WI38 (cell line): Measurements from ENCODE around the gene CACNA1B.

Experiments used
- H3K4me3 ChIP-seq: 2 replicates; pipeline ENCODE4 v1.5.1; 2011; ENCODE audit warnings: low read depth, mild to moderate bottlenecking, control low read depth, low read length
- TF ChIP-seq, protein P1 (sequence below): IDR thresholded peaks from 2 replicates; pipeline ENCODE4 v1.5.1; 2012; ENCODE audit warnings: low read depth, mild to moderate bottlenecking, control low read depth, low read length

Gene CACNA1B

DNA sequence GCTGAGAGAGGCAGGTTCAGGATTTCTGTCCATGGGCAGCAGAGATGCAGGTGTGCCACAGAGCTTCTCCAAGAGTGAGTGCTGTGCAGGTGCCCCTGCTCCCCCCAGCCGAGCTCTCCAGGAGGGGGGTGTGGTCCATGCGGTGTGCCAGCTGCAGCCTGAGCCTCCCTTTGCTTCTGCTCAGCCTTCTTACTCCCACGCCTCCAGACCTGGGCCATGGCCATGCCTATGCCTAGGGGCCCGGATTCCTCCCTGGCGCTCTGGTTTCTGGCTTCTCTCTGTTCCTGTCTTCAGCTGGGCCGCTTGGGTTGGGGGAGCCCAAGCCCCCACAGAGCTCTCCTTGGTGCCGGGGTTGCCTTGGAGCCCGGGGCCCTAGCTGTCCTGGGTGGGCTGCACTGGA lies 133.3 kb downstream of the CACNA1B start:
- TF ChIP-seq, protein P1, sequence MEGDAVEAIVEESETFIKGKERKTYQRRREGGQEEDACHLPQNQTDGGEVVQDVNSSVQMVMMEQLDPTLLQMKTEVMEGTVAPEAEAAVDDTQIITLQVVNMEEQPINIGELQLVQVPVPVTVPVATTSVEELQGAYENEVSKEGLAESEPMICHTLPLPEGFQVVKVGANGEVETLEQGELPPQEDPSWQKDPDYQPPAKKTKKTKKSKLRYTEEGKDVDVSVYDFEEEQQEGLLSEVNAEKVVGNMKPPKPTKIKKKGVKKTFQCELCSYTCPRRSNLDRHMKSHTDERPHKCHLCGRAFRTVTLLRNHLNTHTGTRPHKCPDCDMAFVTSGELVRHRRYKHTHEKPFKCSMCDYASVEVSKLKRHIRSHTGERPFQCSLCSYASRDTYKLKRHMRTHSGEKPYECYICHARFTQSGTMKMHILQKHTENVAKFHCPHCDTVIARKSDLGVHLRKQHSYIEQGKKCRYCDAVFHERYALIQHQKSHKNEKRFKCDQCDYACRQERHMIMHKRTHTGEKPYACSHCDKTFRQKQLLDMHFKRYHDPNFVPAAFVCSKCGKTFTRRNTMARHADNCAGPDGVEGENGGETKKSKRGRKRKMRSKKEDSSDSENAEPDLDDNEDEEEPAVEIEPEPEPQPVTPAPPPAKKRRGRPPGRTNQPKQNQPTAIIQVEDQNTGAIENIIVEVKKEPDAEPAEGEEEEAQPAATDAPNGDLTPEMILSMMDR = no peak
- H3K4me3 ChIP-seq = no peak overlapping the region

DNA sequence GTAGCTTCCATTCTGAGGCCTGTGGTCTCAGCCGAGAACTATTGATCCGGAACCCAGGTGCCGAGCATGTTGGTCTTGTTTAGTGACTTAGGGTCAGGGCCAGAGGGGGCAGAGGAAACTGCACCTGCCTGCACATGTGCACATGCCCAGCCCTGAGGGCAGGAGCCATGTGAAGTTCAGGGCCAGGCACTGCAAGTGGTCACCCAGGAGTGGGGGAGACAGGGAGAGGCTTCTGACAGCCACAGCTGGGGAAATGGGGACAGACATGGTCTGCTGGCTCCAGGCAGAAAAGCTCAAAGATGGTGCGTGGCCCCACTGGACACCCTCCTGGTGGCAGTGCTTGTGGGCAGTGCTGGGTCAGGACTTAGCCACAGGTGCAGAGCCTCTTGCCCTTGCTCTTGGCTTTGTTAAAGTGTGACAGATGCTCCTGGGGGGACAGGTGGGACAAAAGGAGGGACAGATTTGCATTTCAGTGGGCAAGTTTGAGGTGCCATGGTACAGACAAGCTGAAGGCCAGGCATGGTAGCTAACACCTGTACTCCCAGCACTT lies 134.4 kb downstream of the CACNA1B start:
- no peak overlapping the region for H3K4me3 ChIP-seq
- TF ChIP-seq, protein P1 = no peak

DNA sequence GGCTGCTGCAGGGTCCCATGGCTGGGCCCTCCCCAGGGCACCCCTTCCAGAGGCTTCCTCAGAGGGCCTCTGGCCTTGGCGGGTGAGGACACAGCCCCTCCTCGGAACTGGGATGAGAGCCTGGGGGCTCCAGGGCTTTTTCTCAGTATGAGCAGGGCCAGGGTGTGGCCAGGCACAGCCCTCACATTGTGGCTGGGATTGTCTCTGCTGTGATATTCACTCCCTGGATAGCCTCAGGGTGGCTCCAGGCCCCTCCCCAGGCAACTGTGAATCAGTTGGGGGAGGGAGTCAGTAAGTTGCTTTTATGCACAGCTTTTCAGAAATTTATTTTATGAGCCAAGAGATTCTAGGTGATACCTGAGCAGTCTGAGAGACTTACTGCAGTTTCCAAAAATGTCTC lies 135.7 kb downstream of the CACNA1B start:
- H3K4me3 ChIP-seq = no peak overlapping the region
- TF ChIP-seq, protein P1 = no peak

DNA sequence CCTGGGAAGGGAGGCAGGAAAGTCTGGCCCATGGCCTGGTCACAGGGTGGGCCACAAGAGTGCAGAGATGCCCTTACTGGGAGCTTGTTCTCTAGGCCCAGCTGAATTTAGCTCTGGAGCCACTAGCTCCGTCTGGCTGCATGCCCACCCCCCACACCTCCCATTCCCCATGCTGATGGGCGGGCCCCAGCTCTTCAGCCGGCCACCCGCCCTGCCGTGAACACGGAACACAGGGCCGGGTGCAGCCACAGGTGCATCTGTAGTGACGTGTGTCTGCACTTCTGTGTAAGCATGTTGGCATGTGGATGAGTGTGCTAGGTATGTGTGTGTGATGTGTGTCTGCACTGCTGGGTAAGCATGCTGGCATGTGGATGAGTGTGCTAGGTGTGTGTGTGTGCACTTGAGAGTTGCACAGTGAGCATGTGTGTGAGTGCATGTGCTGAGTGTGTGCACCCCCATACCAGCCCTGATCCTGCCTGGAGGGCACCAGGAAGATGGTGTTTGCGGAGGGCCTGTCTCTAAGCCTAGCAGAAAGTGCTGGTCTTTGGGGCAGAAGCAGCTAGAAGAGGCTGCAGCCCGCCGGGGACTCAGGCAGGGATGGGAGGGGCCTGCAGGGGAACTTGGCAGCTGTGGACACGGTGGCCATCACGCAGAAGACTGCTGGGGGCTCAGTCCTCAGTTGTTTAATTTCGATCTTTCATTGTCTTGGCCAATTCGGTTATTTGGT lies 136.4 kb downstream of the CACNA1B start:
- no peak overlapping the region for H3K4me3 ChIP-seq
- TF ChIP-seq, protein P1 = no peak

DNA sequence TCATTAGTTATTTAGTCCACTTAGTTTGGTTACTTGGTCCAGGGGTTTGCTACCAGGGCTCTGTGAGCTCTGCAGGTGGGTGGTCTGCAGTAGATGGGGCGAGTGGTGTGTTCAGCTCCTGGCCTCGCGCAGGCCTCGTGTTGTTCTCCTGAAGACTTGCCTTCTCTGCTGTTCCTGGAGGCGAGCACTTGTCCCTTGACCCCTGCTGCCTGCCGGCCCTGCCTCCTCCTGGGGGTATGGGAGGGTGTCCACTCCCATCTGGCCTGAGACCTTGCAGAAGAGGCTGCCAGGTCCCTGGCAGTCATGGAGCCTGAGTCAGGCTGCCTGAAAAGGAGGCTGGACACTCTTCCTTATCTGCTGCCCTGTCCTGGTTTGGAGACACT lies 137.0 kb downstream of the CACNA1B start:
- TF ChIP-seq, protein P1 = no peak
- no peak overlapping the region for H3K4me3 ChIP-seq

DNA sequence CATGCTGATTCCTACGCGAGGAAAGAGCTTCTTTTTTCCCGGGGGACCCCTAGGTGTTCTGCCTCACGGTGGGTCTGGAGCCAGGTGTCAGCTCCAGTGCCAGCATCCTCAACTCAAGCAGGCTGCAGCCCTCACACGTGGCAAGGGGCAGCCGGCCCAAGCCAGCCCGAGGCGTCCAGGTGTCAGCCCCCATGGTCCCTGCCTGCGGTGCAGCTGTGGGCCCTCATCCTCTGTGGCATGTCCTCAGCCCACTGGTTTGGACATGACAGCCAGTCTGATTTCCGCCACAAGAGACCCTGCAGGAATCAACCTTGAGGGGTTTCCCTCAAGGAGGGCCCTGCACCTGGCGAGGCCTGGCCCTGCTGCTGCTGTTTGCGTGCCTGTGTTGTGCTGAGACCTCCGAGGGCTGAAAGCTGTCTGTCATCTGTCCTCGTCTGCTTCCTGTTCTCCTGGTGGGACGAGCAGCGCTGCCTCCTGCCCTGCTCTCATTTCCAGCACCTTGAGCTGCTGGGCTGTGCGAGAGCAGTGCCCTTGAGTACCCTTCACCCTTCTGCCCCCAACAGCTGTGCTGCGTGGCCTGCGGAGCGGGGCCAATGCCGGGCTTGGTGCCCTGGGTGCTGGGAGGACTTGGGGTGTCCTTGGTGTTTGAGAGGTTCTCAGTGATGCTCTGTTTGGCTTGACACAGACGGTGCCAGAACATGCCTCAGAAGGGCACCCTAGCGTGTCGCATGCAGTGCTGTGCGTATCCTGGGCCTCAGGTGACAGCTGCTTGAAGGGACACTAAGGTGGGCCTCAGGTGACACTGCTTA lies 137.6 kb downstream of the CACNA1B start:
- no peak overlapping the region for H3K4me3 ChIP-seq
- TF ChIP-seq, protein P1 = no peak
